Peyer's patch (tissue), 4 donors: Measurements from ENCODE around the gene ODAD4.

ENCODE experiments used
- CTCF ChIP-seq, 6 experiments: fragments of 450-650 bp in 4 of 6; fragments of 200-600 bp in 2 of 6; sonication (generic) in 1 of 6; IDR thresholded peaks; one replicate each; pipeline ENCODE4 v1.5.1; 2017 to 2019; ENCODE audit warnings: antibody characterized with exemption in 6 of 6, mild to moderate bottlenecking in 3 of 6, moderate library complexity in 1 of 6
- POLR2A ChIP-seq, 2 donors: fragments of 450-650 bp; IDR thresholded peaks; one replicate each; pipeline ENCODE4 v1.5.1; 2017; ENCODE audit warnings: antibody characterized with exemption in 2 of 2, mild to moderate bottlenecking in 2 of 2, moderate library complexity in 2 of 2

- no peak for TF ChIP-seq POLR2A (IDR thresholded peaks at IDR 0.05)
- TF ChIP-seq CTCF (IDR thresholded peaks at IDR 0.05), result no peak
These were observed 21.3 kb upstream of the ODAD4 start for GRCh38 chr17:41909088-41909487.
